ENCODE results near the gene TMEM62. TPM values are rescaled to one million over a fixed set of nuclear protein-coding genes. Genes with fewer than 3 reads are reported as not detected.
"Not testable (repeated sequence)": the region's sequence is repeated elsewhere in the genome, so short reads cannot be mapped to it uniquely, and the experiment has no call there.

Gene TMEM62
- total RNA-seq, 1 experiment from 2014 or later = 7.2 TPM

DNA sequence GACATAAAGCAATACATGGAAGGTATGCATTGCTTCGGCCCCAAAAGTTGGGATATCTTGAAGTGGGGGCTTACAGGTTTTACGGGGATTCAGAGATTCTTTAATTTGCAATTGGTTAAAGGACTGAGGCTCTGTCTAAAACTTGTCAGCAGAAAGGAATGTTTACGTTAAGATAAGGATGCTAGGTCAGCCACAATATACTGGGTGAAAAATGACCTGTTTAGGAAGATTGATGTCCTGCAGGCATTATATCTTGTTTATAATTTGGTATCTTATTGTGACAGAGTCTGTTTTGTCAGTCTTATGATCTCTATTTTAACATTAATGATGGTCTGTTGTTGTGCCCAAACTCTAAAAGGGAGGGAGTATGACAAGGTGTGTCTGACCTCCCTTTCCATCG lies 36.5 kb downstream of the TMEM62 start:
- TF ChIP-seq, protein P1, sequence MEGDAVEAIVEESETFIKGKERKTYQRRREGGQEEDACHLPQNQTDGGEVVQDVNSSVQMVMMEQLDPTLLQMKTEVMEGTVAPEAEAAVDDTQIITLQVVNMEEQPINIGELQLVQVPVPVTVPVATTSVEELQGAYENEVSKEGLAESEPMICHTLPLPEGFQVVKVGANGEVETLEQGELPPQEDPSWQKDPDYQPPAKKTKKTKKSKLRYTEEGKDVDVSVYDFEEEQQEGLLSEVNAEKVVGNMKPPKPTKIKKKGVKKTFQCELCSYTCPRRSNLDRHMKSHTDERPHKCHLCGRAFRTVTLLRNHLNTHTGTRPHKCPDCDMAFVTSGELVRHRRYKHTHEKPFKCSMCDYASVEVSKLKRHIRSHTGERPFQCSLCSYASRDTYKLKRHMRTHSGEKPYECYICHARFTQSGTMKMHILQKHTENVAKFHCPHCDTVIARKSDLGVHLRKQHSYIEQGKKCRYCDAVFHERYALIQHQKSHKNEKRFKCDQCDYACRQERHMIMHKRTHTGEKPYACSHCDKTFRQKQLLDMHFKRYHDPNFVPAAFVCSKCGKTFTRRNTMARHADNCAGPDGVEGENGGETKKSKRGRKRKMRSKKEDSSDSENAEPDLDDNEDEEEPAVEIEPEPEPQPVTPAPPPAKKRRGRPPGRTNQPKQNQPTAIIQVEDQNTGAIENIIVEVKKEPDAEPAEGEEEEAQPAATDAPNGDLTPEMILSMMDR (conservative IDR thresholded peaks at IDR 0.05) = no peak
- no peak for DNase-seq
- H2BK20ac ChIP-seq (ENCODE audit: low read depth, low read length, poor library complexity, severe bottlenecking) = no peak overlapping the region
- Mint-ChIP-seq H3K9me3 (peaks cover 20 to 23% of the 10 kb centered on the region in 2 experiments), H3K36me3 (ENCODE audit: insufficient read depth in 1 of 3, low read depth in 3 of 3) (peaks cover 8 to 54% (median 34%) of the 10 kb centered on the region in 3 experiments), H3K4me3 (no peak overlapping the region), H3K27me3 (ENCODE audit: low read depth) (no peaks in the 10 kb centered on the region), H3K27ac (no peak overlapping the region), H3K4me1 (peaks cover 8 to 10% of the 10 kb centered on the region in 2 experiments)
- H3K14ac ChIP-seq (ENCODE audit: insufficient read depth, low read length) = no peak overlapping the region
- WGBS (ENCODE audit: extremely low coverage, insufficient read length, low lambda C conversion rate) = no CpG with 5 or more reads among the region's 4 CpGs
- no peak overlapping the region for H4K5ac ChIP-seq (ENCODE audit: insufficient read length, low read depth, low read length)
- no peak overlapping the region for H4K8ac ChIP-seq (replicated peaks; ENCODE audit: insufficient read length, low read depth, low read length)
- no peak overlapping the region for H2BK5ac ChIP-seq (ENCODE audit: insufficient read length, low read length)
- no peak overlapping the region for H4K91ac ChIP-seq (ENCODE audit: insufficient read length, low read depth, low read length)
- H4K20me1 ChIP-seq (ENCODE audit: control insufficient read depth, insufficient read depth, insufficient read length) = no peaks in the 10 kb centered on the region
- no peak overlapping the region for H2BK12ac ChIP-seq (ENCODE audit: insufficient read length, low read depth, low read length)
- H3K4me1 ChIP-seq (ENCODE audit: insufficient read depth, low read length) = no peaks in the 10 kb centered on the region
- H3T11ph ChIP-seq (ENCODE audit: low read length) = no peak overlapping the region
- H3K27me3 ChIP-seq (ENCODE audit: insufficient read depth, low read length) = no peaks in the 10 kb centered on the region
- H2BK15ac ChIP-seq (ENCODE audit: low read depth, low read length) = no peak overlapping the region
- no peaks in the 10 kb centered on the region for H3K9me3 ChIP-seq (ENCODE audit: control insufficient read depth, low read depth, low read length)
- no peak overlapping the region for H3K56ac ChIP-seq (ENCODE audit: insufficient read length, low read depth, low read length)
- H2AFZ ChIP-seq (ENCODE audit: low read length) = no peak overlapping the region
- H3K23me2 ChIP-seq (ENCODE audit: insufficient read length, low read depth, low read length, poor library complexity, severe bottlenecking) = no peaks in the 10 kb centered on the region
- no peak overlapping the region for H3K4ac ChIP-seq (ENCODE audit: low read depth, low read length)
- H2BK120ac ChIP-seq (ENCODE audit: low read depth, low read length, poor library complexity, severe bottlenecking) = no peak overlapping the region
- no peak overlapping the region for H2AK5ac ChIP-seq (ENCODE audit: insufficient read length, low read length)
- H3K79me2 ChIP-seq (ENCODE audit: insufficient read depth, low read length) = no peaks in the 10 kb centered on the region
- H3K9ac ChIP-seq (ENCODE audit: extremely low read depth, insufficient read length, low read length) = no peak overlapping the region
- H3K4me2 ChIP-seq (ENCODE audit: insufficient read depth, insufficient read length, low read length) = no peak overlapping the region
- no peak overlapping the region for H3K18ac ChIP-seq (ENCODE audit: insufficient read length, low read depth, low read length)
- no peak overlapping the region for H3K27ac ChIP-seq (ENCODE audit: insufficient read length, low read depth, low read length)
- H3K23ac ChIP-seq (ENCODE audit: insufficient read length, low read depth, low read length) = no peak overlapping the region
- no peaks in the 10 kb centered on the region for H3K79me1 ChIP-seq (ENCODE audit: insufficient read depth, low read depth, low read length, poor library complexity, severe bottlenecking)

DNA sequence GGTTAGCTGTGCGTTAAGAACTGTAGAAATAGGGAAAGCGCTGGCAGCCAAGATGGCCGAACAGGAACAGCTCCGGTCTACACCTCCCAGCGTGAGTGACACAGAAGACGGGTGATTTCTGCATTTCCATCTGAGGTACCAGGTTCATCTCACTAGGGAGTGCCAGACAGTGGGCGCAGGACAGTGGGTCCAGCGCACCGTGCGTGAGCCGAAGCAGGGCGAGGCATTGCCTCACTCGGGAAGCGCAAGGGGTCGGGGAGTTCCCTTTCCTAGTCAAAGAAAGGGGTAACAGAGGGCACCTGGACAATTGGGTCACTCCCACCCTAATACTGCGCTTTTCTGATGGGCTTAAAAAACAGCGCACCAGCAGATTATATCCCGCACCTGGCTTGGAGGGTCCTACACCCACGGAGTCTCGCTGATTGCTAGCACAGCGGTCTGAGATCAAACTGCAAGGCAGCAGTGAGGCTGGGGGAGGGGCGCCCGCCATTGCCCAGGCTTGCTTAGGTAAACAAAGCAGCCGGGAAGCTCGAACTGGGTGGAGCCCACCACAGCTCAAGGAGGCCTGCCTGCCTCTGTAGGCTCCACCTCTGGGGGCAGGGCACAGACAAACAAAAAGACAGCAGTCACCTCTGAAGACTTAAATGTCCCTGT lies 42.4 kb downstream of the TMEM62 start:
- not testable (repeated sequence) for H3K23me2 ChIP-seq (ENCODE audit: insufficient read length, low read depth, low read length, poor library complexity, severe bottlenecking); H3K27me3 Mint-ChIP-seq (ENCODE audit: low read depth); DNase-seq; H4K8ac ChIP-seq (replicated peaks; ENCODE audit: insufficient read length, low read depth, low read length); H3K27ac Mint-ChIP-seq; H3K79me1 ChIP-seq (ENCODE audit: insufficient read depth, low read depth, low read length, poor library complexity, severe bottlenecking); H3K18ac ChIP-seq (ENCODE audit: insufficient read length, low read depth, low read length); H3K4me2 ChIP-seq (ENCODE audit: insufficient read depth, insufficient read length, low read length); H3K4me1 Mint-ChIP-seq; H3K79me2 ChIP-seq (ENCODE audit: insufficient read depth, low read length); H3K27me3 ChIP-seq (ENCODE audit: insufficient read depth, low read length); H3K9ac ChIP-seq (ENCODE audit: extremely low read depth, insufficient read length, low read length); H3K14ac ChIP-seq (ENCODE audit: insufficient read depth, low read length); H4K91ac ChIP-seq (ENCODE audit: insufficient read length, low read depth, low read length); H2BK120ac ChIP-seq (ENCODE audit: low read depth, low read length, poor library complexity, severe bottlenecking); H2BK12ac ChIP-seq (ENCODE audit: insufficient read length, low read depth, low read length); H2BK20ac ChIP-seq (ENCODE audit: low read depth, low read length, poor library complexity, severe bottlenecking); H4K20me1 ChIP-seq (ENCODE audit: control insufficient read depth, insufficient read depth, insufficient read length); H3K56ac ChIP-seq (ENCODE audit: insufficient read length, low read depth, low read length); H2AK5ac ChIP-seq (ENCODE audit: insufficient read length, low read length); H3K4me3 Mint-ChIP-seq; H3K27ac ChIP-seq (ENCODE audit: insufficient read length, low read depth, low read length); H3K9me3 ChIP-seq (ENCODE audit: control insufficient read depth, low read depth, low read length); H3K4ac ChIP-seq (ENCODE audit: low read depth, low read length); H2BK15ac ChIP-seq (ENCODE audit: low read depth, low read length); H2BK5ac ChIP-seq (ENCODE audit: insufficient read length, low read length); H2AFZ ChIP-seq (ENCODE audit: low read length); H3T11ph ChIP-seq (ENCODE audit: low read length); H3K23ac ChIP-seq (ENCODE audit: insufficient read length, low read depth, low read length); H3K4me1 ChIP-seq (ENCODE audit: insufficient read depth, low read length); H4K5ac ChIP-seq (ENCODE audit: insufficient read length, low read depth, low read length)
- H3K36me3 Mint-ChIP-seq (ENCODE audit: insufficient read depth in 1 of 3, low read depth in 3 of 3) = peaks cover 14 to 44% (median 23%) of the 10 kb centered on the region in 3 experiments
- H3K9me3 Mint-ChIP-seq = peaks cover 22 to 25% of the 10 kb centered on the region in 2 experiments
- no CpG with 5 or more reads among the region's 25 CpGs for WGBS (ENCODE audit: extremely low coverage, insufficient read length, low lambda C conversion rate)

All from H9 (cell line).